RWPE2 (cell line): ENCODE data around the gene MMP24OS.

Source experiments
- ATAC-seq: fragments of 200-7000 bp; cut with Tn5 transposase; 3 replicates; pipeline ENCODE4 v1.9.1; 2021; ENCODE audit warnings: low read depth
- DNase-seq: peaks from one replicate; pipeline ENCODE4 v3.0.0-alpha.2; 2020; ENCODE audit warnings: low spot score
- H3K27ac ChIP-seq: fragments of 450-650 bp; 2 replicates; pipeline ENCODE4 v1.5.1; 2017; ENCODE audit warnings: mild to moderate bottlenecking; ENCODE audit not compliant: poor library complexity, severe bottlenecking
- H3K27me3 ChIP-seq: fragments of 250-450 bp; sonication (Bioruptor Pico); 2 replicates; pipeline ENCODE4 v1.5.1; 2021; ENCODE audit warnings: mild to moderate bottlenecking, moderate library complexity; ENCODE audit not compliant: insufficient read depth, poor library complexity, severe bottlenecking
- H3K36me3 ChIP-seq: fragments of 250-450 bp; sonication (Bioruptor Pico); 2 replicates; pipeline ENCODE4 v1.5.1; 2020; ENCODE audit warnings: low read depth, mild to moderate bottlenecking, moderate library complexity
- H3K4me1 ChIP-seq: fragments of 250-450 bp; sonication (Bioruptor Pico); 2 replicates; pipeline ENCODE4 v1.5.1; 2021; ENCODE audit warnings: mild to moderate bottlenecking, moderate library complexity; ENCODE audit not compliant: insufficient read depth, poor library complexity, severe bottlenecking
- H3K4me3 ChIP-seq: fragments of 250-450 bp; sonication (Bioruptor Pico); 2 replicates; pipeline ENCODE4 v1.5.1; 2021; ENCODE audit warnings: mild to moderate bottlenecking, moderate library complexity; ENCODE audit not compliant: severe bottlenecking
- H3K9me3 ChIP-seq: fragments of 250-450 bp; sonication (Bioruptor Pico); 2 replicates; pipeline ENCODE4 v1.5.1; 2021; ENCODE audit warnings: mild to moderate bottlenecking, moderate library complexity; ENCODE audit not compliant: severe bottlenecking
- TF ChIP-seq, protein P1 (sequence below): fragments of 450-650 bp; IDR thresholded peaks from one replicate; pipeline ENCODE4 v1.5.1; 2017; ENCODE audit warnings: mild to moderate bottlenecking, moderate library complexity; ENCODE audit not compliant: poor library complexity, severe bottlenecking

The MMP24OS gene

DNA sequence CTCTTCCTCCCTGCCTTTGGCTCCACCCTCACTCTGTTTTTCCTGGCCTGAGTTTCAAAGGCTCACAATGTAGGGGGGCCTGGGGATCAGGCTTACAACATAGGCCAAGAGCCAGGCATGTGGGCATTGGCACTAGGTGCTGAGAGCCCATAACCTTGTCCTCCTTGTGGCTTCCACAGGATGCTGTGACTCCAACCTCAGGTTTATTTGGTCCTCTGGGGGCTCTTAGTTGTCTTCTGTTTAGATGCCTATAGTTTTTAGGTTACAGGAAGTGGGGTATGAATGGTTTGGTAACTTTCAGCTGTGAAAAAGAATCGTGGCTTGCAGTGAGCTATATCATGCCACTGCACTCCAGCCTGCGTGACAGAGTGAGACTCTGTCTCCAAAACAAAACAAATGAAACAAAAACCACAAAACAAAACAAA is 25.9 kb downstream of the MMP24OS start:
- Histone ChIP-seq H3K4me3 (no peak overlapping the region), H3K27me3 (no peaks in the 10 kb centered on the region), H3K9me3 (no peaks in the 10 kb centered on the region), H3K4me1 (no peaks in the 10 kb centered on the region), H3K27ac (no peak overlapping the region), H3K36me3 (no peaks in the 10 kb centered on the region)
- ATAC-seq = no peak
- TF ChIP-seq, protein P1, sequence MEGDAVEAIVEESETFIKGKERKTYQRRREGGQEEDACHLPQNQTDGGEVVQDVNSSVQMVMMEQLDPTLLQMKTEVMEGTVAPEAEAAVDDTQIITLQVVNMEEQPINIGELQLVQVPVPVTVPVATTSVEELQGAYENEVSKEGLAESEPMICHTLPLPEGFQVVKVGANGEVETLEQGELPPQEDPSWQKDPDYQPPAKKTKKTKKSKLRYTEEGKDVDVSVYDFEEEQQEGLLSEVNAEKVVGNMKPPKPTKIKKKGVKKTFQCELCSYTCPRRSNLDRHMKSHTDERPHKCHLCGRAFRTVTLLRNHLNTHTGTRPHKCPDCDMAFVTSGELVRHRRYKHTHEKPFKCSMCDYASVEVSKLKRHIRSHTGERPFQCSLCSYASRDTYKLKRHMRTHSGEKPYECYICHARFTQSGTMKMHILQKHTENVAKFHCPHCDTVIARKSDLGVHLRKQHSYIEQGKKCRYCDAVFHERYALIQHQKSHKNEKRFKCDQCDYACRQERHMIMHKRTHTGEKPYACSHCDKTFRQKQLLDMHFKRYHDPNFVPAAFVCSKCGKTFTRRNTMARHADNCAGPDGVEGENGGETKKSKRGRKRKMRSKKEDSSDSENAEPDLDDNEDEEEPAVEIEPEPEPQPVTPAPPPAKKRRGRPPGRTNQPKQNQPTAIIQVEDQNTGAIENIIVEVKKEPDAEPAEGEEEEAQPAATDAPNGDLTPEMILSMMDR = no peak
- no peak for DNase-seq

- TF ChIP-seq, protein P1 = no peak
- Histone ChIP-seq H3K4me3 (no peak overlapping the region), H3K27me3 (no peaks in the 10 kb centered on the region), H3K9me3 (no peaks in the 10 kb centered on the region), H3K4me1 (no peaks in the 10 kb centered on the region), H3K36me3 (no peaks in the 10 kb centered on the region), H3K27ac (no peak overlapping the region)
- ATAC-seq (no peak), DNase-seq (no peak)
Measured at GRCh38 chr20:35251613-35251940, 26.3 kb downstream of the MMP24OS start.

- H3K27me3 ChIP-seq = no peaks in the 10 kb centered on the region
- TF ChIP-seq, protein P1 = no peak
- no peaks in the 10 kb centered on the region for H3K9me3 ChIP-seq
- no peak overlapping the region for H3K27ac ChIP-seq
- DNase-seq = peak; percentile 76
- no peaks in the 10 kb centered on the region for H3K36me3 ChIP-seq
- no peaks in the 10 kb centered on the region for H3K4me1 ChIP-seq
- peak; percentile 24; the same call in 2 of the 3 replicates for ATAC-seq
- no peak overlapping the region for H3K4me3 ChIP-seq
Measured at GRCh38 chr20:35248641-35249475, 29.1 kb downstream of the MMP24OS start.

DNA sequence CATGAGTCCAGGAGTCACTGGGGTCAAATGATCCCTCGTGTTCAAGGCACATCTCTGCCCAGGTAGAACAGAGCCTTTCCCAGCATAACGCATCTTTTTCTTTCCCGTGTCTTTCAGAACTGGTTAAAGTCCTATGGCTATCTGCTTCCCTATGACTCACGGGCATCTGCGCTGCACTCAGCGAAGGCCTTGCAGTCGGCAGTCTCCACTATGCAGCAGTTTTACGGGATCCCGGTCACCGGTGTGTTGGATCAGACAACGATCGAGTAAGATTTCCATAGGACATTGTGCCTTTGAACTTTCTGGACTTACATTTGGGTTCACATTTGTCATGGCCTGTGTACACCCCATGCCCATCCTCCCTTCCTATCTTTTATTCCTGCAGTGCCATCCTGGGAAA is 31.2 kb downstream of the MMP24OS start:
- H3K4me3 ChIP-seq = no peak overlapping the region
- no peaks in the 10 kb centered on the region for H3K4me1 ChIP-seq
- no peaks in the 10 kb centered on the region for H3K27me3 ChIP-seq
- H3K36me3 ChIP-seq = no peaks in the 10 kb centered on the region
- H3K27ac ChIP-seq = no peak overlapping the region
- H3K9me3 ChIP-seq = no peaks in the 10 kb centered on the region
- no peak for ATAC-seq
- DNase-seq = no peak
- TF ChIP-seq, protein P1 = no peak

DNA sequence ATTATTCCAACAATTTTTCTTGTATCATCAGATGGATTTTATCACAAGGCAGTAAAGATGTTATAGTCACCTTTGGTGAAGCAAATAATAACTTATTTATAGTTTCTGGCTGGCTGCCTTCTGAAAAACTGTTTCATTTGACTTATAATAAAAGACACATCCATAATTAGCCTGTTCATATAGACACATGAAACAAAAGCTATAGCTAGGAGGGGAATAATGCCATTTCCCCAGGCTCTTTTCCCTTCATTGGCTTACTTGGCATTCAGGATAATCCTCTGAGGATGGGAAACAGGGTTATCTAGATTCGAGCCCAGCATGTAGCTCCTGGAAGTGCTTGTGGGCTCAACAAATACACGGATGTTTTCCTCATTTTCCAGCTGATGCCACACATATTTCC is 33.9 kb downstream of the MMP24OS start:
- TF ChIP-seq, protein P1 = no peak
- H3K9me3 ChIP-seq = no peaks in the 10 kb centered on the region
- H3K4me3 ChIP-seq = no peak overlapping the region
- ATAC-seq (no peak), DNase-seq (no peak)
- no peaks in the 10 kb centered on the region for H3K27me3 ChIP-seq
- no peaks in the 10 kb centered on the region for H3K36me3 ChIP-seq
- H3K4me1 ChIP-seq = no peaks in the 10 kb centered on the region
- H3K27ac ChIP-seq = no peak overlapping the region
